PFSK-1 (cell line): Measurements from ENCODE around the gene TMEM47.

Experiments
- FOXP2 ChIP-seq: optimal IDR thresholded peaks from 2 replicates; pipeline ENCODE3; 2011; ENCODE audit warnings: borderline replicate concordance, control low read depth, inconsistent platforms; ENCODE audit not compliant: insufficient read depth; ENCODE audit errors: extremely low read length, extremely low read depth
- POLR2AphosphoS5 ChIP-seq: IDR thresholded peaks from 2 replicates; pipeline ENCODE4 v1.6.1; 2012; ENCODE audit warnings: low read depth, mild to moderate bottlenecking, control low read depth, low read length, moderate library complexity
- TF ChIP-seq, protein P1 (sequence below), 2 experiments: IDR thresholded peaks; 2 replicates each; pipeline versions ENCODE4 v1.6.1 to v1.8.0; 2011 to 2012; ENCODE audit warnings: low read depth in 2 of 2, low read length in 2 of 2, control low read depth in 1 of 2, inconsistent platforms in 1 of 2, mild to moderate bottlenecking in 1 of 2, moderate library complexity in 1 of 2; ENCODE audit not compliant: insufficient read depth in 1 of 2

GRCh38 chrX:34653811-34654210, 3.3 kb downstream of the TMEM47 start:
- TF ChIP-seq POLR2AphosphoS5 (no peak), FOXP2 (no peak)
- TF ChIP-seq, protein P1, sequence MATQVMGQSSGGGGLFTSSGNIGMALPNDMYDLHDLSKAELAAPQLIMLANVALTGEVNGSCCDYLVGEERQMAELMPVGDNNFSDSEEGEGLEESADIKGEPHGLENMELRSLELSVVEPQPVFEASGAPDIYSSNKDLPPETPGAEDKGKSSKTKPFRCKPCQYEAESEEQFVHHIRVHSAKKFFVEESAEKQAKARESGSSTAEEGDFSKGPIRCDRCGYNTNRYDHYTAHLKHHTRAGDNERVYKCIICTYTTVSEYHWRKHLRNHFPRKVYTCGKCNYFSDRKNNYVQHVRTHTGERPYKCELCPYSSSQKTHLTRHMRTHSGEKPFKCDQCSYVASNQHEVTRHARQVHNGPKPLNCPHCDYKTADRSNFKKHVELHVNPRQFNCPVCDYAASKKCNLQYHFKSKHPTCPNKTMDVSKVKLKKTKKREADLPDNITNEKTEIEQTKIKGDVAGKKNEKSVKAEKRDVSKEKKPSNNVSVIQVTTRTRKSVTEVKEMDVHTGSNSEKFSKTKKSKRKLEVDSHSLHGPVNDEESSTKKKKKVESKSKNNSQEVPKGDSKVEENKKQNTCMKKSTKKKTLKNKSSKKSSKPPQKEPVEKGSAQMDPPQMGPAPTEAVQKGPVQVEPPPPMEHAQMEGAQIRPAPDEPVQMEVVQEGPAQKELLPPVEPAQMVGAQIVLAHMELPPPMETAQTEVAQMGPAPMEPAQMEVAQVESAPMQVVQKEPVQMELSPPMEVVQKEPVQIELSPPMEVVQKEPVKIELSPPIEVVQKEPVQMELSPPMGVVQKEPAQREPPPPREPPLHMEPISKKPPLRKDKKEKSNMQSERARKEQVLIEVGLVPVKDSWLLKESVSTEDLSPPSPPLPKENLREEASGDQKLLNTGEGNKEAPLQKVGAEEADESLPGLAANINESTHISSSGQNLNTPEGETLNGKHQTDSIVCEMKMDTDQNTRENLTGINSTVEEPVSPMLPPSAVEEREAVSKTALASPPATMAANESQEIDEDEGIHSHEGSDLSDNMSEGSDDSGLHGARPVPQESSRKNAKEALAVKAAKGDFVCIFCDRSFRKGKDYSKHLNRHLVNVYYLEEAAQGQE (IDR thresholded peaks at IDR 0.05; ENCODE audit: insufficient read depth in 1 of 2, low read depth in 2 of 2, low read length in 2 of 2): no peak
